ENCODE data around the gene LRRFIP1. TPM values are rescaled to one million over a fixed set of nuclear protein-coding genes. Genes with fewer than 3 reads are reported as not detected.

LRRFIP1 gene
- total RNA-seq, 1 donor from 2014 or later: 134 TPM

GRCh38 chr2:237625777-237626176 is 1.6 kb upstream of the LRRFIP1 start:
- Mint-ChIP-seq H3K27me3 (peaks cover 20% of the 10 kb centered on the region), H3K27ac (no peak overlapping the region), H3K36me3 (ENCODE audit: low read depth) (peaks cover 2% of the 10 kb centered on the region), H3K4me3 (peak overlapping the region; percentile 84), H3K9me3 (no peaks in the 10 kb centered on the region), H3K4me1 (peaks cover 17% of the 10 kb centered on the region)
- ChIA-PET POLR2A (no interaction called here), CTCF (no interaction called here)
- intact Hi-C loops (cut with micrococcal nuclease): no loop called here
- DNase-seq (no peak), ATAC-seq (ENCODE audit: low read depth) (no peak)
- TF ChIP-seq CTCF (IDR thresholded peaks at IDR 0.05): no peak

- POLR2A ChIA-PET: no interaction called here
- intact Hi-C loops (cut with micrococcal nuclease): no loop called here
- CTCF ChIA-PET: no interaction called here
- Mint-ChIP-seq H3K27ac (no peak overlapping the region), H3K27me3 (peaks cover 28% of the 10 kb centered on the region), H3K9me3 (no peaks in the 10 kb centered on the region), H3K36me3 (ENCODE audit: low read depth) (peaks cover 2% of the 10 kb centered on the region), H3K4me1 (peaks cover 24% of the 10 kb centered on the region), H3K4me3 (peak overlapping the region; percentile 84)
- DNase-seq (no peak), ATAC-seq (ENCODE audit: low read depth) (peak; percentile 19)
- TF ChIP-seq CTCF (IDR thresholded peaks at IDR 0.05): no peak
Observed at GRCh38 chr2:237626813-237627440, 460 bp upstream of the LRRFIP1 start.

- Mint-ChIP-seq H3K27me3 (peaks cover 32% of the 10 kb centered on the region), H3K27ac (no peak overlapping the region), H3K9me3 (no peaks in the 10 kb centered on the region), H3K4me3 (peak overlapping the region; percentile 82), H3K4me1 (peaks cover 24% of the 10 kb centered on the region), H3K36me3 (ENCODE audit: low read depth) (peaks cover 2% of the 10 kb centered on the region)
- ChIA-PET CTCF (interaction anchor here (1.0 kb wide), 1 partner anchor 45 kb away, joined by 3 read pairs; no protein-coding TSS in a partner anchor), POLR2A (interaction anchor here (0.7 kb wide), 1 partner anchor 459 kb away, joined by 5 read pairs; no protein-coding TSS in a partner anchor)
- no peak for TF ChIP-seq CTCF (IDR thresholded peaks at IDR 0.05)
- intact Hi-C loops (cut with micrococcal nuclease): no loop called here
- DNase-seq (no peak), ATAC-seq (ENCODE audit: low read depth) (no peak)
Observed at GRCh38 chr2:237628247-237629187, 1.1 kb downstream of the LRRFIP1 start.

- Mint-ChIP-seq H3K27me3 (peaks cover 35% of the 10 kb centered on the region), H3K4me3 (no peak overlapping the region), H3K27ac (no peak overlapping the region), H3K4me1 (peaks cover 24% of the 10 kb centered on the region), H3K36me3 (ENCODE audit: low read depth) (peaks cover 2% of the 10 kb centered on the region), H3K9me3 (no peaks in the 10 kb centered on the region)
- TF ChIP-seq CTCF (IDR thresholded peaks at IDR 0.05): no peak
- CTCF ChIA-PET: no interaction called here
- intact Hi-C loops (cut with micrococcal nuclease): no loop called here
- POLR2A ChIA-PET: no interaction called here
- DNase-seq (no peak), ATAC-seq (ENCODE audit: low read depth) (no peak)
Observed at GRCh38 chr2:237629188-237629534, 1.8 kb downstream of the LRRFIP1 start.

- intact Hi-C loops (cut with micrococcal nuclease): no loop called here
- Mint-ChIP-seq H3K27me3 (peaks cover 36% of the 10 kb centered on the region), H3K27ac (no peak overlapping the region), H3K9me3 (peaks cover 3% of the 10 kb centered on the region), H3K36me3 (ENCODE audit: low read depth) (peaks cover 2% of the 10 kb centered on the region), H3K4me1 (peaks cover 24% of the 10 kb centered on the region), H3K4me3 (no peak overlapping the region)
- ATAC-seq (ENCODE audit: low read depth): no peak
- DNase-seq: no peak
- POLR2A ChIA-PET: no interaction called here
- TF ChIP-seq CTCF (IDR thresholded peaks at IDR 0.05): no peak
- CTCF ChIA-PET: no interaction called here
Observed at GRCh38 chr2:237629739-237630138, 2.4 kb downstream of the LRRFIP1 start.

Data from activated B cell treated with CpG ODN at 0.5 μM for 24 hours (primary cell).